ENCODE measurements around the gene SLC7A6. TPM values are rescaled to one million over a fixed set of nuclear protein-coding genes. Genes with fewer than 3 reads are reported as not detected.

The SLC7A6 gene
- total RNA-seq, 1 experiment from 2014 or later, result 83.2 TPM

DNA sequence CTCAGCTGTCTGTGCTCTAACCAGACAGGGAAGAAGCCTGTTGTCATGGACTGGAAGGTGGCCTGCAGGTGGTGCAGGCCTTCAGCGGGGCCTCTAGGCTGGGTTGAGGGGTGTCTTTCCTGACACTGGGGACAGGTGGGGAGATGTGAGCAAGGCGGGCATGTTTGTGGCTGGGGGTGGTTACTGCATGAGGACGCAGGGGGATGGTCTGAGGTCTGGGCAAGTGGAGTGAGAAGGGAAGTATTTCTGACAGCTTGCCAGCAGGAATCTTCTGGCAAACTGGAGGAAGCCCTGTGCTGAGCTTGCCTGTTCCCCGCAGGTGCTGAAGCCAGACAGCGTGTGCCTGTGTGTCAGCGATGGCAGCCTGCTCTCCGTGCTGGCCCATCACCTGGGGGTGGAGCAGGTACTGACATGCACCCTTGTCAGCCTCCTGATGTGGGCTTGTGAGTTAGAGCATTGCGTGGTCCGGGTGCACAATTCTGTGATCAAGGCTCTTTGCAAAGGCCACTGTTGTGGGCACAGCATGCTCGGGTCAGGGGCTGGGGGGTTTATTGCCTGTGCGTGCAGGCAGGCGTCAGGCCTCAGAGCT, 82.7 kb downstream of the SLC7A6 start:
- no peak overlapping the region for H3K27ac ChIP-seq (ENCODE audit: low read length)
- H4K20me1 ChIP-seq (ENCODE audit: insufficient read depth, low read depth, low read length), result no peaks in the 10 kb centered on the region
- no peaks in the 10 kb centered on the region for H3K4me1 ChIP-seq (ENCODE audit: low read length)
- no peaks in the 10 kb centered on the region for H3K9me3 ChIP-seq (ENCODE audit: low read length)
- H3K36me3 ChIP-seq (ENCODE audit: insufficient read depth, low read length), result peaks cover 6% of the 10 kb centered on the region; the same call in 1 of the 2 replicates
- no peak overlapping the region for H3K4me2 ChIP-seq (ENCODE audit: low read depth, low read length, poor library complexity, severe bottlenecking)
- H3K27me3 ChIP-seq (ENCODE audit: low read length), result no peaks in the 10 kb centered on the region
- H3K79me2 ChIP-seq (ENCODE audit: low read length), result no peaks in the 10 kb centered on the region
- no peak overlapping the region for H3K9ac ChIP-seq (ENCODE audit: low read length)
- no peak for DNase-seq
- H3K9me2 ChIP-seq (replicated peaks; ENCODE audit: insufficient read depth, low read length), result no peaks in the 10 kb centered on the region
- no peak overlapping the region for H2AFZ ChIP-seq (ENCODE audit: low read length)
- H3K4me3 ChIP-seq (ENCODE audit: low read length), result no peak overlapping the region

DNA sequence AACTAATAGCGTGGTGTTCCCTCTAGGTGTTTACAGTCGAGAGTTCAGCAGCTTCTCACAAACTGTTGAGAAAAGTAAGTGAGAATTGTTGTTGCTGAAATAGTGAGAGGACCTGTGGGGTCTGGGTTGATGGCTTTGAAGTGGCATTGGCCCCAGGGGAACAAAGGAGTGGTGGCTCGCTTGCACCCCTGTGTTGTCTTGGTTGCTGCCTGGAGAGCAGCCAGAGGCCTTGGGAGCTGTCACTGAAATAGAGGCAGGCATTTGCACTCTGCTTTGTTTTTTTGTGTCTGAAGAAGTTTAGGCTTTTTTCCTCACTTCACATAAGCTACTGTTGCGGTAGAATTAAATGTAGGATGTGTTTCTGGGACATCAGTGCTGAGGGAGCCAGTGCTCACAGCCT, 83.3 kb downstream of the SLC7A6 start:
- H3K79me2 ChIP-seq (ENCODE audit: low read length), result no peaks in the 10 kb centered on the region
- no peak overlapping the region for H3K4me3 ChIP-seq (ENCODE audit: low read length)
- H3K9ac ChIP-seq (ENCODE audit: low read length), result no peak overlapping the region
- H2AFZ ChIP-seq (ENCODE audit: low read length), result no peak overlapping the region
- H3K4me1 ChIP-seq (ENCODE audit: low read length), result no peaks in the 10 kb centered on the region
- H4K20me1 ChIP-seq (ENCODE audit: insufficient read depth, low read depth, low read length), result no peaks in the 10 kb centered on the region
- no peaks in the 10 kb centered on the region for H3K27me3 ChIP-seq (ENCODE audit: low read length)
- no peak for DNase-seq
- H3K9me2 ChIP-seq (replicated peaks; ENCODE audit: insufficient read depth, low read length), result no peaks in the 10 kb centered on the region
- H3K27ac ChIP-seq (ENCODE audit: low read length), result no peak overlapping the region
- H3K36me3 ChIP-seq (ENCODE audit: insufficient read depth, low read length), result peaks cover 10% of the 10 kb centered on the region; the same call in 1 of the 2 replicates
- no peaks in the 10 kb centered on the region for H3K9me3 ChIP-seq (ENCODE audit: low read length)
- H3K4me2 ChIP-seq (ENCODE audit: low read depth, low read length, poor library complexity, severe bottlenecking), result no peak overlapping the region

DNA sequence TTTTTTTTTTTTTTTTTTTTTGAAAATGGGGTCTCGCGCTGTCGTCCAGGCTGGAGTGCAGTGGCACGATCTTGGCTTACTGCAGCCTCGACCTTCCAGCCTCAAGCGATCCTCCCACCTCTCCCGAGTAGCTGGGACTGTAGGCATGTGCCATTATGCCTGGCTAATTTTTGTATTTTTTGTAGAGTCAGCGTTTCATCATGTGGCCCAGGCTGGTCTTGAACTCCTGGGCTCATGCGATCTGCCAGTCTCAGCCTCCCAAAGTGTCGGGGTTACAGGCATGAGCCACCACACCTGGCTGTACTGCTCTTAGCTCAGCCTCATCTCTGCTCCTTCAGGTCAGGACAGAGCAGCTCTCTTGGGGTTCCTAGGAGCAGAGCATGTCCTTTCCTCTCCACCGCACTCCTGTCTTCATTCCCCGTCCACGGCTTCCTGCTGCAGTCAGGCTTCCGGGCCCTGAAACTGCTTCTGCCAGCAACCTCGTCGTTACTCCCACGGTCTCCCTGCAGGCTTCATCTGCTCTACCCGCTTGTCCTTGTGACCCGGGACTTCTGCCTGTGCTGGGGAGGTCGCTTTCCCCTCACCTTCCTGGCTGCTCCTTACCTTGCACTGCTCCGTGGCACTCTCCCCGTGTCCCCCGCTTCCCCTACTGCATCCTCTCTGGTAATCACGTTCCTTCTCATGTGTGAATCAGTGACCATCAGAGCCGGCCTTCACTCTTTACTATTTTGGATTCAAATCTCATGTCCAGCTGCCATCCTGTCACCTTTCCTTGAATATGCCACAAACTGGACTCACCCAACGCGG, 84.5 kb downstream of the SLC7A6 start:
- no peak for DNase-seq
- Histone ChIP-seq H3K4me3 (ENCODE audit: low read length) (no peak overlapping the region), H3K9me3 (ENCODE audit: low read length) (no peaks in the 10 kb centered on the region), H3K27ac (ENCODE audit: low read length) (no peak overlapping the region), H3K36me3 (ENCODE audit: insufficient read depth, low read length) (peaks cover 10% of the 10 kb centered on the region; the same call in 1 of the 2 replicates), H3K9me2 (replicated peaks; ENCODE audit: insufficient read depth, low read length) (no peaks in the 10 kb centered on the region), H3K9ac (ENCODE audit: low read length) (no peak overlapping the region), H3K27me3 (ENCODE audit: low read length) (no peaks in the 10 kb centered on the region), H2AFZ (ENCODE audit: low read length) (no peak overlapping the region), H3K4me2 (ENCODE audit: low read depth, low read length, poor library complexity, severe bottlenecking) (no peak overlapping the region), H3K4me1 (ENCODE audit: low read length) (no peaks in the 10 kb centered on the region), H4K20me1 (ENCODE audit: insufficient read depth, low read depth, low read length) (no peaks in the 10 kb centered on the region), H3K79me2 (ENCODE audit: low read length) (no peaks in the 10 kb centered on the region)

DNA sequence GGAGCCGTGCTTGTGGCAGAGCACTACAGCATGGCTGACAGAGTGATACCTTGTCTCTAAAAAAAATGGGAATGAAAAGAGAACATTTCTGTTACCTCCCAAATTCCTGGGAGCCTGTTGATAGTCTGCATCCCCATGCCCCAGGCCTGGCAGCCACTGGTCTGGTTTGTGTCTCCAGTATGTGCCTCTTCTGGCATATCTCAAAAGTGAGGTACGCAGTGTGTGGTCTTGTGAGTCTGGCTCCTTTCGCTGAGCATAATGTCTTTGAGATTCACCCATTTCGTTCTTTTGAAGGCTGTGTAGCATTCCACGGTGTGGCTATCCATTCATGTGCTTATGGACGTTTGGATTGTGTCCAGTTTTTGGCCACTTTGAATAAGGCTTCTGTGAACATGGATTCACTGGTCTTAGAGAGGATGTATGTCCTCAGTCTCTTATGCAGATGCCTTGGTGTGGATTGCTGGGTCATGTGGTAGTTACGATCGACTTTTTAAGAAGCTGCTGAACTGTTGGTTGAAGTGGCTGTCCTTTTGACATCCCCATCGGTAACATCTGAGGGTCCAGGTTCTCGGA, 85.6 kb downstream of the SLC7A6 start:
- no peaks in the 10 kb centered on the region for H3K27me3 ChIP-seq (ENCODE audit: low read length)
- no peaks in the 10 kb centered on the region for H3K4me1 ChIP-seq (ENCODE audit: low read length)
- H3K79me2 ChIP-seq (ENCODE audit: low read length), result no peaks in the 10 kb centered on the region
- H3K27ac ChIP-seq (ENCODE audit: low read length), result no peak overlapping the region
- H4K20me1 ChIP-seq (ENCODE audit: insufficient read depth, low read depth, low read length), result no peaks in the 10 kb centered on the region
- DNase-seq, result no peak
- H3K9me3 ChIP-seq (ENCODE audit: low read length), result no peaks in the 10 kb centered on the region
- no peak overlapping the region for H3K9ac ChIP-seq (ENCODE audit: low read length)
- no peak overlapping the region for H3K4me3 ChIP-seq (ENCODE audit: low read length)
- H2AFZ ChIP-seq (ENCODE audit: low read length), result no peak overlapping the region
- H3K36me3 ChIP-seq (ENCODE audit: insufficient read depth, low read length), result peaks cover 9% of the 10 kb centered on the region; the same call in 1 of the 2 replicates
- H3K4me2 ChIP-seq (ENCODE audit: low read depth, low read length, poor library complexity, severe bottlenecking), result no peak overlapping the region
- no peaks in the 10 kb centered on the region for H3K9me2 ChIP-seq (replicated peaks; ENCODE audit: insufficient read depth, low read length)

DNA sequence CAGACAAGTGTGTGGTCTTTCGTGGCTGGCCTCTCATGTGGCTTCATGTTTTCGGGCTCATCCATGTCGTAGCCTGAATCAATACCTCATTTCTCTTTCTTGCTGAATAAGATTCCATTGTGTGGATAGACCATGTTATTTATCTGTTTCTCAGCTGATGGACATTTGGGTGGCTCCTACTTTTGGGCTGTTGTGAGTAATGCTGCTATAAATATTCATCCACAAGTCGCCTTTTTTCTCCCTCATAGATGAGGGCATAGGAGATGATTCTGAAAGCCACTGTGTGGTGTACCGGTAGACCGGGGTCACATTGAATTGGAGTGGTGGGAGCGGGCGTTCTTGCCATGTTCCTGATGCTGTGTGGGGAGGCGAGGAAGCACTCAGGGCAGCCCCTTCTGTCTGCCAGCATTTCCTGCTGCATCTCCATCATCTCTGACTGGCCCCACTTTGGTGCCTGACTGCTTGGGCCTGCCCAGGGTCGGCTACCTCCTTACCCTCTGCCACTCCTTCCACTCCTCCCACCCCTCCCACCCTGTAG, 86.6 kb downstream of the SLC7A6 start:
- Histone ChIP-seq H3K4me2 (ENCODE audit: low read depth, low read length, poor library complexity, severe bottlenecking) (no peak overlapping the region), H3K9ac (ENCODE audit: low read length) (no peak overlapping the region), H3K4me1 (ENCODE audit: low read length) (no peaks in the 10 kb centered on the region), H3K79me2 (ENCODE audit: low read length) (no peaks in the 10 kb centered on the region), H2AFZ (ENCODE audit: low read length) (no peak overlapping the region), H3K9me2 (replicated peaks; ENCODE audit: insufficient read depth, low read length) (no peaks in the 10 kb centered on the region), H3K27ac (ENCODE audit: low read length) (no peak overlapping the region), H3K4me3 (ENCODE audit: low read length) (no peak overlapping the region), H3K36me3 (ENCODE audit: insufficient read depth, low read length) (peaks cover 7% of the 10 kb centered on the region; the same call in 1 of the 2 replicates), H3K27me3 (ENCODE audit: low read length) (no peaks in the 10 kb centered on the region), H4K20me1 (ENCODE audit: insufficient read depth, low read depth, low read length) (no peaks in the 10 kb centered on the region), H3K9me3 (ENCODE audit: low read length) (no peaks in the 10 kb centered on the region)
- no peak for DNase-seq

Small RNAs within 50 kb of the gene (small RNA-seq; reads per million reads assigned to genes)
- gene RNU4-30P (not detected), gene RNU6-1262P (not detected)

Other genes with a start within 250 kb of the SLC7A6 start
- not detected in 2 replicates for gene DPEP2NB, start 248.6 kb upstream of the SLC7A6 start, total RNA-seq (2014; rRNA removed; shearing (Covaris generic); ENCODE audit: low replicate concordance)
- gene DDX28, start 241.3 kb upstream of the SLC7A6 start, total RNA-seq (2014; rRNA removed; shearing (Covaris generic); ENCODE audit: low replicate concordance), result 10.8 and 20.9 TPM in 2 replicates
- gene DUS2, start 241.2 kb upstream of the SLC7A6 start, total RNA-seq (2014; rRNA removed; shearing (Covaris generic); ENCODE audit: low replicate concordance), result 23.7 and 35.8 TPM in 2 replicates
- 39.1 and 72.3 TPM in 2 replicates for gene NFATC3, start 179.2 kb upstream of the SLC7A6 start, total RNA-seq (2014; rRNA removed; shearing (Covaris generic); ENCODE audit: low replicate concordance)
- gene ESRP2, start 28.4 kb upstream of the SLC7A6 start, total RNA-seq (2014; rRNA removed; shearing (Covaris generic); ENCODE audit: low replicate concordance), result not detected in 2 replicates
- 8.7 and 14.3 TPM in 2 replicates for gene PLA2G15, start 19.2 kb upstream of the SLC7A6 start, total RNA-seq (2014; rRNA removed; shearing (Covaris generic); ENCODE audit: low replicate concordance)
- gene SLC7A6OS, start 46.4 kb downstream of the SLC7A6 start, total RNA-seq (2014; rRNA removed; shearing (Covaris generic); ENCODE audit: low replicate concordance), result 13.3 and 28.0 TPM in 2 replicates
- 43.9 and 44.6 TPM in 2 replicates for gene PRMT7, start 46.5 kb downstream of the SLC7A6 start, total RNA-seq (2014; rRNA removed; shearing (Covaris generic); ENCODE audit: low replicate concordance)
- 5.0 and 12.6 TPM in 2 replicates for gene SMPD3, start 184.0 kb downstream of the SLC7A6 start, total RNA-seq (2014; rRNA removed; shearing (Covaris generic); ENCODE audit: low replicate concordance)

Data from Karpas-422 (cell line).